ENCODE results near the gene ARHGEF19.

DNA sequence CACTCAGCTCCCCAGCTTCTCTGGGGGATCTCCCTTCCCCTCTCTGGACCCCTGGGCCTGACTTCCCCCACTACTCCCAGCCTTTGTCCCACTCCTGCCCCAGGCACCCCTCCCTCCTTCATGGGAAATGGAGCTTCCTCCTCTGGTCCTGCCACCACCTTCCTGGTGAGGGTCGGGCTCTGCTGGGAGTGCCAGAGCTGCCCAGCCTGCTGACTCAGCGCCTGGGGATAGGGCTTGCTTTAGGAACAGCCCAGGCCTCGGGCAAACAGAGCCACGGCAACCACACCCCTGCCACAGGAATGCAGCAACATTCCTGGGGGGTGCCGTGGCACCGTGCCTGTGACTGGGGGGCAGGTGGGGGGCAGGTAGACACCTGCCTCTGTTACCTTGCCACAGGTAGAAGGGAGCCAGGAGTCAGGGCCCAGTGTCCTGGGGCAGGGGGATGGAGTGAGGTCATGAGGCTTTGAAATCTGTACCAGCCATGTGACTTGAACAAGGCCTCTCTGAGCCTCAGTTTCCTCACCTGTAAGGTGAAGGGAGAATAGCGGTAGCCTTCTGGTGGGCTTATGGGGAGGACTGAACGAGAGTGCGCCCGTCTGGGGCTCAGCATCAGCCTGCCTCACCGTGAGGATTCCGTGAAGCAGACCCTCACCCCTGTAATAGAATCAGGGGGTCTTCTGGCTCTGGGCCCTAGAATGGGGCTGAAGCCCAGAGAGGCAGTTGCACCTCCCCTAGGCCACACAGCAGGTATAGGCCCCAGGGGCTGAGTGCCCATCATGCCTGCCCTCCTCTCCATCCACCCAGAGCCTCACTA, 38.8 kb downstream of the ARHGEF19 start:
- TF ChIP-seq POLR2A (IDR thresholded peaks at IDR 0.05; ENCODE audit: low read depth, low read length), result no peak
- no peak for TF ChIP-seq CTCF (conservative IDR thresholded peaks at IDR 0.05; ENCODE audit: low read depth, low read length)
- TF ChIP-seq, protein P1, sequence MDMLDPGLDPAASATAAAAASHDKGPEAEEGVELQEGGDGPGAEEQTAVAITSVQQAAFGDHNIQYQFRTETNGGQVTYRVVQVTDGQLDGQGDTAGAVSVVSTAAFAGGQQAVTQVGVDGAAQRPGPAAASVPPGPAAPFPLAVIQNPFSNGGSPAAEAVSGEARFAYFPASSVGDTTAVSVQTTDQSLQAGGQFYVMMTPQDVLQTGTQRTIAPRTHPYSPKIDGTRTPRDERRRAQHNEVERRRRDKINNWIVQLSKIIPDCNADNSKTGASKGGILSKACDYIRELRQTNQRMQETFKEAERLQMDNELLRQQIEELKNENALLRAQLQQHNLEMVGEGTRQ (IDR thresholded peaks at IDR 0.05; ENCODE audit: low read depth, low read length), result no peak
- TF ChIP-seq MXI1 (IDR thresholded peaks at IDR 0.05; ENCODE audit: borderline replicate concordance, low read depth, low read length), result no peak
- no peak for TF ChIP-seq BHLHE40 (IDR thresholded peaks at IDR 0.05; ENCODE audit: low read depth, low read length)
- no peak for TF ChIP-seq CEBPB (IDR thresholded peaks at IDR 0.05; ENCODE audit: low read depth, low read length)
- TF ChIP-seq RCOR1 (IDR thresholded peaks at IDR 0.05; ENCODE audit: insufficient replicate concordance, low read length), result no peak
- TF ChIP-seq SMC3 (IDR thresholded peaks at IDR 0.05; ENCODE audit: low read depth, low read length), result no peak
- TF ChIP-seq RAD21 (IDR thresholded peaks at IDR 0.05; ENCODE audit: low read length), result no peak
- TF ChIP-seq FOS (IDR thresholded peaks at IDR 0.05; ENCODE audit: low read depth, low read length), result 0 out of 2 replicates have a peak, but pooled peaks have one; percentile 12
- TF ChIP-seq RFX5 (IDR thresholded peaks at IDR 0.05; ENCODE audit: low read depth, low read length), result no peak
- TF ChIP-seq, protein P2, sequence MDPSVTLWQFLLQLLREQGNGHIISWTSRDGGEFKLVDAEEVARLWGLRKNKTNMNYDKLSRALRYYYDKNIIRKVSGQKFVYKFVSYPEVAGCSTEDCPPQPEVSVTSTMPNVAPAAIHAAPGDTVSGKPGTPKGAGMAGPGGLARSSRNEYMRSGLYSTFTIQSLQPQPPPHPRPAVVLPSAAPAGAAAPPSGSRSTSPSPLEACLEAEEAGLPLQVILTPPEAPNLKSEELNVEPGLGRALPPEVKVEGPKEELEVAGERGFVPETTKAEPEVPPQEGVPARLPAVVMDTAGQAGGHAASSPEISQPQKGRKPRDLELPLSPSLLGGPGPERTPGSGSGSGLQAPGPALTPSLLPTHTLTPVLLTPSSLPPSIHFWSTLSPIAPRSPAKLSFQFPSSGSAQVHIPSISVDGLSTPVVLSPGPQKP (IDR thresholded peaks at IDR 0.05; ENCODE audit: borderline replicate concordance, low read depth, low read length), result no peak
